SH-SY5Y (cell line): ENCODE results near the gene ARHGEF28.

Experiments
- GATA2 ChIP-seq: IDR thresholded peaks from 2 replicates; pipeline ENCODE4 v1.6.1; 2011; ENCODE audit warnings: mild to moderate bottlenecking, low read depth, low read length
- GATA3 ChIP-seq: IDR thresholded peaks from 2 replicates; pipeline ENCODE4 v1.6.1; 2011; ENCODE audit warnings: low read depth, mild to moderate bottlenecking, low read length, moderate library complexity

- no peak for TF ChIP-seq GATA2
- no peak for TF ChIP-seq GATA3
These were observed 179.5 kb downstream of the ARHGEF28 start for GRCh38 chr5:73805449-73805848.
